GM12878 (cell line): ENCODE measurements around the gene TSPEAR. TPM values are rescaled to one million over a fixed set of nuclear protein-coding genes. Genes with fewer than 3 reads are reported as not detected.

ENCODE experiments used
- ATAC-seq: fragments of 200-7000 bp; cut with Tn5 transposase; 3 replicates; pipeline ENCODE4 v1.9.1; 2020; ENCODE audit warnings: mild to moderate bottlenecking, moderate library complexity
- BruUV-seq: library from RNA; stranded (reverse); fragments of 400-500 nt; replicated peaks from 2 replicates; lab custom pipeline; 2021; lab: Mats Ljungman, UMichigan
- CTCF ChIA-PET: fragments of 300-600 bp; sonication (Branson Sonifier 250); formaldehyde crosslinking; extraction: SDS; loops from one replicate; lab custom pipeline; 2021; ENCODE audit warnings: inconsistent platforms; lab: Yijun Ruan, JAX
- POLR2A ChIA-PET: fragments of 350-600 bp; formaldehyde crosslinking; extraction: SDS; loops from one replicate; lab custom pipeline; 2021; ENCODE audit warnings: inconsistent platforms; lab: Charles Lee
- RAD21 ChIA-PET: fragments of 300-600 bp; sonication (Branson Sonifier 250); formaldehyde crosslinking; loops from one replicate; lab custom pipeline; 2023; ENCODE audit warnings: antibody characterized with exemption; ENCODE audit not compliant: unreplicated experiment; lab: Charles Lee
- SMC1A ChIA-PET: fragments of 300-600 bp; sonication (Branson Sonifier 250); formaldehyde crosslinking; loops from one replicate; lab custom pipeline; 2023; ENCODE audit not compliant: unreplicated experiment, uncharacterized antibody; lab: Charles Lee
- DNase-seq: peaks from one replicate; pipeline ENCODE4 v3.0.0-alpha.2; 2011; ENCODE audit warnings: low read depth, low spot score
- FAIRE-seq: peaks from 3 replicates; lab custom pipeline; 2011; peaks lifted over from hg19 to GRCh38; lab: Jason Lieb, UNC
- H2AFZ ChIP-seq: 2 replicates; pipeline ENCODE4 v1.6.0; 2011; ENCODE audit warnings: low read depth, low read length, control low read depth; ENCODE audit not compliant: control insufficient read depth
- H3K27ac ChIP-seq: 2 replicates; pipeline ENCODE4 v1.5.1; 2011; ENCODE audit warnings: control low read depth; ENCODE audit not compliant: control insufficient read depth, insufficient read depth
- H3K27me3 ChIP-seq, 2 experiments: replicated peaks in 1 of 2; 2 replicates each; pipeline versions ENCODE4 v1.6.0 to v1.6.1; 2011; ENCODE audit warnings: low read length in 1 of 2; ENCODE audit not compliant: control insufficient read depth in 2 of 2, insufficient read depth in 2 of 2
- H3K36me3 ChIP-seq, 2 experiments: 2 replicates each; pipeline ENCODE4 v1.5.1; 2011; ENCODE audit warnings: low read length in 1 of 2; ENCODE audit not compliant: control insufficient read depth in 2 of 2, insufficient read depth in 2 of 2
- H3K4me1 ChIP-seq: 2 replicates; pipeline ENCODE4 v1.6.1; 2011; ENCODE audit warnings: mild to moderate bottlenecking, low read length, moderate library complexity, mixed read lengths; ENCODE audit not compliant: control insufficient read depth, insufficient read depth
- H3K4me2 ChIP-seq: 2 replicates; pipeline ENCODE4 v1.6.0; 2011; ENCODE audit warnings: control low read depth; ENCODE audit not compliant: control insufficient read depth, insufficient read depth
- H3K4me3 ChIP-seq: fragments of 200-600 bp; sonication (generic); 2 replicates; pipeline ENCODE4 v1.5.1; 2016
- H3K79me2 ChIP-seq: 2 replicates; pipeline ENCODE4 v1.6.0; 2011; ENCODE audit warnings: low read length; ENCODE audit not compliant: control insufficient read depth, insufficient read depth
- H3K9ac ChIP-seq: 2 replicates; pipeline ENCODE4 v1.8.0; 2011; ENCODE audit warnings: low read length, control low read depth, mixed read lengths; ENCODE audit not compliant: control insufficient read depth, insufficient read depth
- H3K9me3 ChIP-seq: replicated peaks from 3 replicates; pipeline ENCODE4 v1.5.1; 2011; ENCODE audit warnings: mild to moderate bottlenecking, low read length; ENCODE audit not compliant: control insufficient read depth, insufficient read depth
- H4K20me1 ChIP-seq: 2 replicates; pipeline ENCODE4 v1.6.0; 2011; ENCODE audit not compliant: control insufficient read depth, insufficient read depth
- ATF7 ChIP-seq: fragments of 450-650 bp; IDR thresholded peaks from 2 replicates; pipeline ENCODE4 v1.6.1; 2016; ENCODE audit warnings: low read depth, mild to moderate bottlenecking
- BRCA1 ChIP-seq: IDR thresholded peaks from 2 replicates; pipeline ENCODE4 v1.6.1; 2011; ENCODE audit warnings: low read depth, low read length, improper control_type of control experiment
- EP300 ChIP-seq, 2 experiments: fragments of 150-350 bp in 1 of 2; IDR thresholded peaks; 2 replicates each; pipeline ENCODE4 v1.6.1; 2011 to 2012; ENCODE audit warnings: low read depth in 2 of 2, low read length in 2 of 2, borderline replicate concordance in 1 of 2, improper control_type of control experiment in 1 of 2, inconsistent platforms in 1 of 2; ENCODE audit not compliant: control insufficient read depth in 1 of 2
- GABPA ChIP-seq: IDR thresholded peaks from 2 replicates; pipeline ENCODE4 v1.6.1; 2014; ENCODE audit warnings: antibody characterized with exemption, low read depth, mild to moderate bottlenecking, inconsistent platforms
- JUND ChIP-seq: IDR thresholded peaks from 2 replicates; pipeline ENCODE4 v1.6.1; 2012; ENCODE audit warnings: low read depth, mild to moderate bottlenecking, low read length, improper control_type of control experiment, moderate library complexity
- KLF5 ChIP-seq: fragments of 450-650 bp; IDR thresholded peaks from 2 replicates; pipeline ENCODE4 v1.6.1; 2014; ENCODE audit warnings: mild to moderate bottlenecking; ENCODE audit not compliant: partially characterized antibody
- LARP7 ChIP-seq: fragments of 450-650 bp; IDR thresholded peaks from 2 replicates; pipeline ENCODE4 v1.6.1; 2017; ENCODE audit warnings: mild to moderate bottlenecking
- SMAD1 ChIP-seq: fragments of 450-650 bp; IDR thresholded peaks from 2 replicates; pipeline ENCODE4 v1.6.1; 2018; ENCODE audit warnings: mild to moderate bottlenecking, low read depth; ENCODE audit not compliant: partially characterized antibody
- SMARCA5 ChIP-seq: fragments of 450-650 bp; IDR thresholded peaks from 2 replicates; pipeline ENCODE4 v1.6.1; 2017; ENCODE audit warnings: mild to moderate bottlenecking
- YBX1 ChIP-seq: fragments of 450-650 bp; IDR thresholded peaks from 2 replicates; pipeline ENCODE4 v1.6.1; 2016; ENCODE audit warnings: antibody characterized with exemption
- WGBS: methylation state at CpG from one replicate; pipeline ENCODE4 v1.1.6; 2016; ENCODE audit warnings: low lambda C conversion rate; ENCODE audit not compliant: insufficient replicate concordance, insufficient coverage; ENCODE audit errors: missing lambda C conversion rate; 5-methylcytosine and 5-hydroxymethylcytosine counted together
- in situ Hi-C: fragments of 300-500 bp; cut with MboI; formaldehyde crosslinking; loops from 9 replicates; pipeline ENCODE4 v1.14.3; 2018; ENCODE audit warnings: mixed read lengths
- intact Hi-C: fragments of 100-400 bp; cut with micrococcal nuclease; formaldehyde crosslinking; loops from one replicate; pipeline ENCODE4 v1.14.2; 2022; ENCODE audit not compliant: unreplicated experiment
- polyA plus RNA-seq, 11 experiments: library from polyadenylated mRNA; depleted of rRNA in 4 of 11; unstranded in 6 of 11; stranded (reverse) in 5 of 11; fragments of >200 nt; fragmentation: Nextera tagmentation in 4 of 11; fragmentation: Illumina TruSeq in 1 of 11; extraction: Ambion mirVana in 4 of 11; extraction: Trizol in 1 of 11; gene quantifications; 1 replicate in 1 of 11; 2 replicates in 10 of 11; pipeline versions ENCODE4 v1.2.1 to v1.2.3, GENCODE V29; 2011 to 2016; ENCODE audit warnings: inconsistent platforms in 2 of 11, missing spikeins in 2 of 11, low read depth in 1 of 11
- total RNA-seq, 4 experiments: library from RNA; depleted of rRNA in 3 of 4; stranded (reverse); fragments of >200 nt in 3 of 4; fragmentation: Illumina TruSeq in 1 of 4; extraction: Trizol in 1 of 4; gene quantifications; 2 replicates each; pipeline versions ENCODE4 v1.2.1 to v1.2.3, GENCODE V29; 2013 to 2021
- TF ChIP-seq, protein P1 (sequence below): IDR thresholded peaks from 2 replicates; pipeline ENCODE4 v1.6.1; 2011; ENCODE audit warnings: low read depth, low read length, improper control_type of control experiment, borderline replicate concordance

TSPEAR gene
- total and polyA plus RNA-seq, 10 of the 15 experiments (the other 5 are each of a cell fraction or from before 2014, with no cell fraction given), result not detected

GRCh38 chr21:44471341-44471740 lies 240.0 kb downstream of the TSPEAR start (continued):
- TF ChIP-seq JUND, result no peak
- TF ChIP-seq BRCA1, result no peak
- no peak for TF ChIP-seq KLF5
- no peak for TF ChIP-seq ATF7

DNA sequence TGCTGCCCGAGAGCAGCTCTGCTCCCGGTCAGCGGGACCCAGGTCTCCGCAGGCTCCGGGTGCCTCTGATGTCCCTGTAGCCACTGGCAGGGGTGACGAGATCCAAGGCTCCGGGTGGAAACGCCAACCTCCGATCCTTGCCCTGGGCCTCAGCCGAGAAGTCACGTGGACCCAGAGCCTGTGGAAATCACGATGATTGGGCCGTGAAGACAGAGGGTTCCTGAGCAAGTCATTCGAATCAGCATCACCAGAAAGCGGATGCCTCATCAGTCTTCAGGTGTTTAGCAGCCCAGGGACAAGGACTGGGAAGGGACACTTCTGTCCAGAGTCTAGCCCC lies 243.5 kb downstream of the TSPEAR start:
- H3K79me2 ChIP-seq, result no peaks in the 10 kb centered on the region
- H3K4me1 ChIP-seq, result no peaks in the 10 kb centered on the region
- TF ChIP-seq EP300 (IDR thresholded peaks at IDR 0.05; ENCODE audit: borderline replicate concordance in 1 of 2, control insufficient read depth in 1 of 2, low read depth in 2 of 2, low read length in 2 of 2) (no peak), SMAD1 (no peak), YBX1 (no peak), GABPA (no peak), LARP7 (no peak), SMARCA5 (no peak)
- TF ChIP-seq, protein P1, sequence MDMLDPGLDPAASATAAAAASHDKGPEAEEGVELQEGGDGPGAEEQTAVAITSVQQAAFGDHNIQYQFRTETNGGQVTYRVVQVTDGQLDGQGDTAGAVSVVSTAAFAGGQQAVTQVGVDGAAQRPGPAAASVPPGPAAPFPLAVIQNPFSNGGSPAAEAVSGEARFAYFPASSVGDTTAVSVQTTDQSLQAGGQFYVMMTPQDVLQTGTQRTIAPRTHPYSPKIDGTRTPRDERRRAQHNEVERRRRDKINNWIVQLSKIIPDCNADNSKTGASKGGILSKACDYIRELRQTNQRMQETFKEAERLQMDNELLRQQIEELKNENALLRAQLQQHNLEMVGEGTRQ, result no peak
- H3K9ac ChIP-seq, result no peak overlapping the region
- WGBS, result 48% methylated on average over 15 of the region's 15 CpGs
- ChIA-PET POLR2A (no interaction called here), CTCF (no interaction called here), SMC1A (no interaction called here), RAD21 (no interaction called here)
- no peak for ATAC-seq
- H2AFZ ChIP-seq, result no peak overlapping the region
- DNase-seq, result no peak
- H3K27ac ChIP-seq, result no peak overlapping the region
- no peak overlapping the region for H3K4me3 ChIP-seq
- in situ Hi-C loops, result no loop called here
- H3K36me3 ChIP-seq, result no peaks in the 10 kb centered on the region
- H3K4me2 ChIP-seq, result no peak overlapping the region
- H4K20me1 ChIP-seq, result no peaks in the 10 kb centered on the region
- FAIRE-seq, result no peak
- no peaks in the 10 kb centered on the region for H3K9me3 ChIP-seq
- no peaks in the 10 kb centered on the region for H3K27me3 ChIP-seq
- no TSS peak for BruUV-seq
- intact Hi-C loops, result no loop called here
